Spleen (tissue), 7 donors: ENCODE results near the gene GBP5.
"Not testable (repeated sequence)": the region's sequence is repeated elsewhere in the genome, so short reads cannot be mapped to it uniquely, and the experiment has no call there.

Experiments used
- POLR2A ChIP-seq, 3 donors: fragments of 450-650 bp; IDR thresholded peaks; one replicate each; pipeline ENCODE4 v1.5.1; 2017; ENCODE audit warnings: antibody characterized with exemption in 3 of 3, mild to moderate bottlenecking in 1 of 3
- POLR2AphosphoS5 ChIP-seq, 3 donors: sonication (generic); formaldehyde crosslinking; IDR thresholded peaks; one replicate each; pipeline ENCODE4 v1.5.1; 2017; ENCODE audit warnings: antibody characterized with exemption in 3 of 3
- TF ChIP-seq, protein P1 (sequence below), 11 experiments: fragments of 200-600 bp in 7 of 11; fragments of 450-650 bp in 4 of 11; sonication (generic) in 4 of 11; IDR thresholded peaks in 8 of 11; conservative IDR thresholded peaks in 3 of 11; 1 replicate in 7 of 11; 2 replicates in 4 of 11; pipeline versions ENCODE4 v1.4.0 to v1.8.0; 2016 to 2021; ENCODE audit warnings: antibody characterized with exemption in 11 of 11, inconsistent platforms in 4 of 11, mild to moderate bottlenecking in 1 of 11
- donor health status: DM: no; HTN: no; CAD: no; lungs with moderate emphysema.
- donor health status: DM: no; HTN: no; CAD: no.
- donor health status: DM: no; HTN: no; CAD: no.

GRCh38 chr1:89284078-89284763, 11.6 kb upstream of the GBP5 start:
- not testable (repeated sequence) for TF ChIP-seq POLR2A, POLR2AphosphoS5 (IDR thresholded peaks at IDR 0.05)
- TF ChIP-seq, protein P1, sequence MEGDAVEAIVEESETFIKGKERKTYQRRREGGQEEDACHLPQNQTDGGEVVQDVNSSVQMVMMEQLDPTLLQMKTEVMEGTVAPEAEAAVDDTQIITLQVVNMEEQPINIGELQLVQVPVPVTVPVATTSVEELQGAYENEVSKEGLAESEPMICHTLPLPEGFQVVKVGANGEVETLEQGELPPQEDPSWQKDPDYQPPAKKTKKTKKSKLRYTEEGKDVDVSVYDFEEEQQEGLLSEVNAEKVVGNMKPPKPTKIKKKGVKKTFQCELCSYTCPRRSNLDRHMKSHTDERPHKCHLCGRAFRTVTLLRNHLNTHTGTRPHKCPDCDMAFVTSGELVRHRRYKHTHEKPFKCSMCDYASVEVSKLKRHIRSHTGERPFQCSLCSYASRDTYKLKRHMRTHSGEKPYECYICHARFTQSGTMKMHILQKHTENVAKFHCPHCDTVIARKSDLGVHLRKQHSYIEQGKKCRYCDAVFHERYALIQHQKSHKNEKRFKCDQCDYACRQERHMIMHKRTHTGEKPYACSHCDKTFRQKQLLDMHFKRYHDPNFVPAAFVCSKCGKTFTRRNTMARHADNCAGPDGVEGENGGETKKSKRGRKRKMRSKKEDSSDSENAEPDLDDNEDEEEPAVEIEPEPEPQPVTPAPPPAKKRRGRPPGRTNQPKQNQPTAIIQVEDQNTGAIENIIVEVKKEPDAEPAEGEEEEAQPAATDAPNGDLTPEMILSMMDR (IDR thresholded peaks at IDR 0.05 in 8 of 11, conservative IDR thresholded peaks at IDR 0.05 in 3 of 11): not testable (repeated sequence)
